Measurements from ENCODE around the gene PLCB1. TPM values are rescaled to one million over a fixed set of nuclear protein-coding genes. Genes with fewer than 3 reads are reported as not detected.

Gene PLCB1
- polyA plus RNA-seq, 3 donors: 36.5 to 51.1 (median 46.4) TPM

- DNase-seq (ENCODE audit: extremely low read depth in 1 of 11, low read depth in 9 of 11, low spot score in 4 of 11): no peak
These were observed 651.7 kb downstream of the PLCB1 start for GRCh38 chr20:8783734-8784133.

GRCh38 chr20:8786383-8786782 is 654.3 kb downstream of the PLCB1 start:
- DNase-seq (ENCODE audit: extremely low read depth in 1 of 11, low read depth in 9 of 11, low spot score in 4 of 11): no peak

GRCh38 chr20:8787090-8787489 is 655.0 kb downstream of the PLCB1 start:
- DNase-seq (ENCODE audit: extremely low read depth in 1 of 11, low read depth in 9 of 11, low spot score in 4 of 11): no peak

- DNase-seq (ENCODE audit: extremely low read depth in 1 of 11, low read depth in 9 of 11, low spot score in 4 of 11): no peak
These were observed 656.2 kb downstream of the PLCB1 start for GRCh38 chr20:8788275-8788674.

GRCh38 chr20:8788831-8789230 is 656.8 kb downstream of the PLCB1 start:
- DNase-seq (ENCODE audit: extremely low read depth in 1 of 11, low read depth in 9 of 11, low spot score in 4 of 11): no peak

GRCh38 chr20:8790442-8791074 is 658.5 kb downstream of the PLCB1 start:
- peak in 9 of 11 donors; percentile 15 to 54 (median 27) for DNase-seq (ENCODE audit: extremely low read depth in 1 of 11, low read depth in 9 of 11, low spot score in 4 of 11)

- DNase-seq (ENCODE audit: extremely low read depth in 1 of 11, low read depth in 9 of 11, low spot score in 4 of 11): no peak
These were observed 663.3 kb downstream of the PLCB1 start for GRCh38 chr20:8795404-8795803.

GRCh38 chr20:8796088-8796660 is 664.1 kb downstream of the PLCB1 start:
- DNase-seq (ENCODE audit: extremely low read depth in 1 of 11, low read depth in 9 of 11, low spot score in 4 of 11): no peak

GRCh38 chr20:8798505-8798904 is 666.4 kb downstream of the PLCB1 start:
- no peak for DNase-seq (ENCODE audit: extremely low read depth in 1 of 11, low read depth in 9 of 11, low spot score in 4 of 11)

GRCh38 chr20:8800089-8800488 is 668.0 kb downstream of the PLCB1 start:
- DNase-seq (ENCODE audit: extremely low read depth in 1 of 11, low read depth in 9 of 11, low spot score in 4 of 11): no peak

- DNase-seq (ENCODE audit: extremely low read depth in 1 of 11, low read depth in 9 of 11, low spot score in 4 of 11): no peak
These were observed 669.6 kb downstream of the PLCB1 start for GRCh38 chr20:8801686-8802085.

- no peak for DNase-seq (ENCODE audit: extremely low read depth in 1 of 11, low read depth in 9 of 11, low spot score in 4 of 11)
These were observed 671.0 kb downstream of the PLCB1 start for GRCh38 chr20:8803065-8803464.

- no peak for DNase-seq (ENCODE audit: extremely low read depth in 1 of 11, low read depth in 9 of 11, low spot score in 4 of 11)
These were observed 671.9 kb downstream of the PLCB1 start for GRCh38 chr20:8803941-8804340.

- no peak for DNase-seq (ENCODE audit: extremely low read depth in 1 of 11, low read depth in 9 of 11, low spot score in 4 of 11)
These were observed 673.8 kb downstream of the PLCB1 start for GRCh38 chr20:8805737-8806442.

- DNase-seq (ENCODE audit: extremely low read depth in 1 of 11, low read depth in 9 of 11, low spot score in 4 of 11): no peak
These were observed 675.6 kb downstream of the PLCB1 start for GRCh38 chr20:8807480-8808201.

- DNase-seq (ENCODE audit: extremely low read depth in 1 of 11, low read depth in 9 of 11, low spot score in 4 of 11): no peak
These were observed 676.1 kb downstream of the PLCB1 start for GRCh38 chr20:8808202-8808535.

GRCh38 chr20:8809107-8809953 is 677.3 kb downstream of the PLCB1 start:
- peak in 3 of 11 donors; percentile 17 to 28 (median 24) for DNase-seq (ENCODE audit: extremely low read depth in 1 of 11, low read depth in 9 of 11, low spot score in 4 of 11)

GRCh38 chr20:8811801-8812594 is 679.9 kb downstream of the PLCB1 start:
- no peak for DNase-seq (ENCODE audit: extremely low read depth in 1 of 11, low read depth in 9 of 11, low spot score in 4 of 11)

All from renal cortex interstitium (tissue), 11 donors.